CD14-positive monocyte (primary cell): Measurements from ENCODE around the gene SPG21. TPM values are rescaled to one million over a fixed set of nuclear protein-coding genes. Genes with fewer than 3 reads are reported as not detected.

Experiments
- DNase-seq, 3 donors: peaks; one replicate each; pipeline ENCODE4 v3.0.0-alpha.2; 2011 to 2022
- H2AFZ ChIP-seq: 2 replicates; pipeline ENCODE4 v1.6.0; 2012; ENCODE audit warnings: mild to moderate bottlenecking, low read depth, low read length, inconsistent platforms; ENCODE audit not compliant: insufficient read depth, poor library complexity, severe bottlenecking
- H3K27ac ChIP-seq, 2 donors: 1 replicate in 1 of 2; 2 replicates in 1 of 2; pipeline ENCODE4 v1.5.1; 2012 to 2013; ENCODE audit warnings: low read length in 2 of 2, control low read depth in 1 of 2, inconsistent platforms in 1 of 2, low read depth in 1 of 2, mild to moderate bottlenecking in 1 of 2
- H3K27me3 ChIP-seq, 2 donors: one replicate each; pipeline versions ENCODE4 v1.6.0 to v1.6.1; 2011 to 2013; ENCODE audit warnings: low read length in 2 of 2; ENCODE audit not compliant: control insufficient read depth in 2 of 2, insufficient read depth in 2 of 2
- H3K36me3 ChIP-seq, 2 donors: replicated peaks in 1 of 2; 1 replicate in 1 of 2; 2 replicates in 1 of 2; pipeline versions ENCODE4 v1.5.1 to v1.6.1; 2012 to 2013; ENCODE audit warnings: low read length in 2 of 2, control low read depth in 1 of 2, inconsistent platforms in 1 of 2, mild to moderate bottlenecking in 1 of 2; ENCODE audit not compliant: insufficient read depth in 2 of 2, control insufficient read depth in 1 of 2
- H3K4me1 ChIP-seq, 2 donors: 1 replicate in 1 of 2; 2 replicates in 1 of 2; pipeline versions ENCODE4 v1.5.1 to v1.6.1; 2012 to 2013; ENCODE audit warnings: low read length in 2 of 2, control low read depth in 1 of 2, inconsistent platforms in 1 of 2, mild to moderate bottlenecking in 1 of 2, moderate library complexity in 1 of 2; ENCODE audit not compliant: insufficient read depth in 2 of 2, control insufficient read depth in 1 of 2
- H3K4me2 ChIP-seq: replicated peaks from 2 replicates; pipeline ENCODE3; 2012; ENCODE audit warnings: low read length, moderate library complexity, mild to moderate bottlenecking; ENCODE audit not compliant: poor library complexity, severe bottlenecking; ENCODE audit errors: extremely low read depth
- H3K4me3 ChIP-seq, 3 experiments: fragments of 200-600 bp in 1 of 3; sonication (generic) in 1 of 3; replicated peaks in 1 of 3; 1 replicate in 2 of 3; 2 replicates in 1 of 3; pipeline ENCODE4 v1.5.1; 2011 to 2013; ENCODE audit warnings: low read length in 3 of 3, mild to moderate bottlenecking in 3 of 3, control low read depth in 2 of 3, low read depth in 2 of 3, inconsistent platforms in 1 of 3, moderate library complexity in 1 of 3
- H3K79me2 ChIP-seq: 2 replicates; pipeline ENCODE4 v1.6.0; 2012; ENCODE audit warnings: mild to moderate bottlenecking, control low read depth, inconsistent platforms, low read length, moderate library complexity; ENCODE audit not compliant: insufficient read depth
- H3K9ac ChIP-seq: 2 replicates; pipeline ENCODE4 v1.6.0; 2017; ENCODE audit warnings: low read length, mild to moderate bottlenecking; ENCODE audit not compliant: insufficient read depth, poor library complexity, severe bottlenecking
- H3K9me3 ChIP-seq, 2 donors: replicated peaks in 1 of 2; 1 replicate in 1 of 2; 2 replicates in 1 of 2; pipeline versions ENCODE4 v1.5.1 to v1.6.1; 2012 to 2013; ENCODE audit warnings: low read length in 2 of 2, control low read depth in 1 of 2; ENCODE audit not compliant: control insufficient read depth in 1 of 2, insufficient read depth in 1 of 2
- H4K20me1 ChIP-seq: 2 replicates; pipeline ENCODE4 v1.6.0; 2012; ENCODE audit warnings: mild to moderate bottlenecking, low read length, control low read depth, moderate library complexity; ENCODE audit not compliant: insufficient read depth
- H3K27ac Mint-ChIP-seq, 7 donors: one replicate each; pipeline ENCODE4 v1.8.0; 2020; ENCODE audit warnings: mild to moderate bottlenecking in 7 of 7, mixed read lengths in 7 of 7, moderate library complexity in 6 of 7, inconsistent platforms in 2 of 7
- H3K27me3 Mint-ChIP-seq, 3 donors: one replicate each; pipeline ENCODE4 v1.8.0; 2021 to 2022; ENCODE audit warnings: low read depth in 3 of 3, mild to moderate bottlenecking in 3 of 3, mixed read lengths in 3 of 3, moderate library complexity in 3 of 3, inconsistent platforms in 1 of 3
- H3K36me3 Mint-ChIP-seq, 2 donors: one replicate each; pipeline ENCODE4 v1.8.0; 2020; ENCODE audit warnings: mixed read lengths in 2 of 2, inconsistent platforms in 1 of 2, mild to moderate bottlenecking in 1 of 2
- H3K4me1 Mint-ChIP-seq: one replicate; pipeline ENCODE4 v1.8.0; 2020; ENCODE audit warnings: mild to moderate bottlenecking, mixed read lengths
- H3K4me3 Mint-ChIP-seq, 2 donors: one replicate each; pipeline ENCODE4 v1.8.0; 2020; ENCODE audit warnings: mild to moderate bottlenecking in 2 of 2, mixed read lengths in 2 of 2, moderate library complexity in 1 of 2
- H3K9me3 Mint-ChIP-seq, 7 donors: one replicate each; pipeline ENCODE4 v1.8.0; 2020 to 2022; ENCODE audit warnings: mixed read lengths in 7 of 7, mild to moderate bottlenecking in 6 of 7, moderate library complexity in 6 of 7, inconsistent platforms in 2 of 7
- WGBS: methylation state at CpG from one replicate; pipeline ENCODE4 v1.1.5; 2013; ENCODE audit warnings: missing lambda C conversion rate; ENCODE audit not compliant: insufficient coverage; 5-methylcytosine and 5-hydroxymethylcytosine counted together
- intact Hi-C, 2 donors: fragments of 100-400 bp; cut with micrococcal nuclease; formaldehyde crosslinking; loops; one replicate each; pipeline versions ENCODE4 v1.15.0 to v1.15.1; 2023
- polyA plus RNA-seq, 3 donors: library from polyadenylated mRNA; depleted of rRNA in 1 of 3; unstranded in 2 of 3; stranded (reverse) in 1 of 3; fragments of 300-500 nt in 2 of 3; fragments of >200 nt in 1 of 3; fragmentation: Illumina TruSeq in 2 of 3; gene quantifications; 1 replicate in 2 of 3; 2 replicates in 1 of 3; pipeline ENCODE4 v1.2.3, GENCODE V29; 2012 to 2021
- TF ChIP-seq, protein P1 (sequence below): fragments of 200-600 bp; IDR thresholded peaks from one replicate; pipeline ENCODE4 v1.8.0; 2022; ENCODE audit warnings: antibody characterized with exemption, mild to moderate bottlenecking

SPG21 gene
- polyA plus RNA-seq, 3 donors = 102 to 375 (median 358) TPM

DNA sequence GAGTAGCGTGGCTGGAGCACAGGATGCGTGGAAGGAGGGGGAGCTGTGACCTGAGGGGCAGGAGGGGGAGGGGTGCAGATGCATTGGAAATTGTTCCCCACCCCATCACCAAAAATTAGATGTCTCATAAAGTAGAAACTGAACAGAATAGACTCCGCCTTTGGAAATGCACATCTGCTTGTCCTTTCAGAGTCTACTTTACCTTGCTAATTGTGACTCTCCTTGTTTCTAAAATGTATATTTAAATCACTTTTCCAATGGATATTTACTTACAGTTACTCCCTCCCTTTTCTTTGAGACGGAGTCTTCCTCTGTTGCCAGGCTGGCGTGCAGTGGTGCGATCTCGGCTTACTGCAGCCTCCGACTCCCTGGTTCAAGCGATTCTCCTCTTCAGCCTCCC lies 30.6 kb downstream of the SPG21 start:
- Mint-ChIP-seq H3K36me3 (peaks cover 85 to 97% of the 10 kb centered on the region in 2 donors), H3K27me3 (peaks cover 0 to 8% (median 0%) of the 10 kb centered on the region in 3 donors), H3K4me3 (no peak overlapping the region), H3K27ac (peak overlapping the region in 2 of 7 donors; percentile 16 to 19), H3K9me3 (peaks cover 18 to 29% (median 22%) of the 10 kb centered on the region in 7 donors), H3K4me1 (peaks cover 3% of the 10 kb centered on the region)
- H3K79me2 ChIP-seq = no peaks in the 10 kb centered on the region
- H3K36me3 ChIP-seq = peaks cover 87 to 94% of the 10 kb centered on the region in 2 donors
- WGBS = 100% methylated on average over 3 of the region's 9 CpGs
- intact Hi-C loops = no loop called here
- peaks cover 30% of the 10 kb centered on the region for H4K20me1 ChIP-seq
- H2AFZ ChIP-seq = no peak overlapping the region
- H3K27me3 ChIP-seq = no peaks in the 10 kb centered on the region
- no peaks in the 10 kb centered on the region for H3K4me1 ChIP-seq
- no peak overlapping the region for H3K9ac ChIP-seq
- H3K4me3 ChIP-seq = no peak overlapping the region
- no peak overlapping the region for H3K4me2 ChIP-seq
- peak overlapping the region in 1 of 2 donors; percentile 27 for H3K27ac ChIP-seq
- H3K9me3 ChIP-seq = peaks cover 9 to 25% of the 10 kb centered on the region in 2 donors
- DNase-seq = no peak
- TF ChIP-seq, protein P1, sequence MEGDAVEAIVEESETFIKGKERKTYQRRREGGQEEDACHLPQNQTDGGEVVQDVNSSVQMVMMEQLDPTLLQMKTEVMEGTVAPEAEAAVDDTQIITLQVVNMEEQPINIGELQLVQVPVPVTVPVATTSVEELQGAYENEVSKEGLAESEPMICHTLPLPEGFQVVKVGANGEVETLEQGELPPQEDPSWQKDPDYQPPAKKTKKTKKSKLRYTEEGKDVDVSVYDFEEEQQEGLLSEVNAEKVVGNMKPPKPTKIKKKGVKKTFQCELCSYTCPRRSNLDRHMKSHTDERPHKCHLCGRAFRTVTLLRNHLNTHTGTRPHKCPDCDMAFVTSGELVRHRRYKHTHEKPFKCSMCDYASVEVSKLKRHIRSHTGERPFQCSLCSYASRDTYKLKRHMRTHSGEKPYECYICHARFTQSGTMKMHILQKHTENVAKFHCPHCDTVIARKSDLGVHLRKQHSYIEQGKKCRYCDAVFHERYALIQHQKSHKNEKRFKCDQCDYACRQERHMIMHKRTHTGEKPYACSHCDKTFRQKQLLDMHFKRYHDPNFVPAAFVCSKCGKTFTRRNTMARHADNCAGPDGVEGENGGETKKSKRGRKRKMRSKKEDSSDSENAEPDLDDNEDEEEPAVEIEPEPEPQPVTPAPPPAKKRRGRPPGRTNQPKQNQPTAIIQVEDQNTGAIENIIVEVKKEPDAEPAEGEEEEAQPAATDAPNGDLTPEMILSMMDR = no peak

DNA sequence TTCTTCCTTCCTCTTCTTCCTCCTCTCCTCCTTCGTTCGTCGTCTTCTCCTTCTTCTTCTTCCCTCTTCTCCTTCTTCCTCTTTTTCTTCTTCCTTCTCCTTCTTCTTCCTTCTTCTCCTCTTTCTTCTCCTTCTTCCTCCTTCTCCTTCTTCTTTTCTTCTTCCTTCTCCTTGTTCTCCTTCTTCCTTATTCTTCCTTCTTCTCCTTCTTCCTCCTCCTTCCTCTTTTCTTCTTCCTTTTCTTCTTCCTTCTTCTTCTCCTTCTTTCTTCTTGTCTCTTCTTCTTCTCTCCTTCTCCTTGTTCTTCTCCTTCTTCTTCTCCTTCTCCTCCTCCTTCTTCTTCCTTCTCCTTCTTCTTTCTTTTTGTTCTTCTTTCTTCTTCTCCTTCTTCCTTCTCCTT lies 35.3 kb downstream of the SPG21 start:
- H3K4me1 Mint-ChIP-seq = peaks cover 3% of the 10 kb centered on the region
- H3K4me1 ChIP-seq = no peaks in the 10 kb centered on the region
- TF ChIP-seq, protein P1 = no peak
- H3K9me3 Mint-ChIP-seq = peaks cover 50 to 71% (median 56%) of the 10 kb centered on the region in 7 donors
- H3K27me3 Mint-ChIP-seq = peaks cover 0 to 13% (median 6%) of the 10 kb centered on the region in 3 donors
- H3K27ac Mint-ChIP-seq = peak overlapping the region; percentile 51 to 92 (median 82)
- H4K20me1 ChIP-seq = peaks cover 7% of the 10 kb centered on the region
- no peak overlapping the region for H3K4me2 ChIP-seq
- H3K27me3 ChIP-seq = no peaks in the 10 kb centered on the region
- H3K9me3 ChIP-seq = peaks cover 14 to 59% of the 10 kb centered on the region in 2 donors
- H3K79me2 ChIP-seq = no peaks in the 10 kb centered on the region
- no peak overlapping the region for H3K4me3 Mint-ChIP-seq
- peak overlapping the region in 1 of 2 donors; percentile 45 for H3K27ac ChIP-seq
- H2AFZ ChIP-seq = no peak overlapping the region
- H3K9ac ChIP-seq = no peak overlapping the region
- DNase-seq = no peak
- peaks cover 41 to 46% of the 10 kb centered on the region in 2 donors for H3K36me3 ChIP-seq
- no peak overlapping the region for H3K4me3 ChIP-seq
- 8% methylated on average over 2 of the region's 3 CpGs for WGBS
- intact Hi-C loops = no loop called here
- H3K36me3 Mint-ChIP-seq = peaks cover 42 to 71% of the 10 kb centered on the region in 2 donors
